ENCODE measurements around the gene LANCL3. TPM values are rescaled to one million over a fixed set of nuclear protein-coding genes. Genes with fewer than 3 reads are reported as not detected.
A peak's percentile ranks its signal among the peaks of the same experiment; 100 is the strongest.

LANCL3 gene
- total RNA-seq, 2 experiments from 2014 or later: 0.02 TPM; not detected in 1

DNA sequence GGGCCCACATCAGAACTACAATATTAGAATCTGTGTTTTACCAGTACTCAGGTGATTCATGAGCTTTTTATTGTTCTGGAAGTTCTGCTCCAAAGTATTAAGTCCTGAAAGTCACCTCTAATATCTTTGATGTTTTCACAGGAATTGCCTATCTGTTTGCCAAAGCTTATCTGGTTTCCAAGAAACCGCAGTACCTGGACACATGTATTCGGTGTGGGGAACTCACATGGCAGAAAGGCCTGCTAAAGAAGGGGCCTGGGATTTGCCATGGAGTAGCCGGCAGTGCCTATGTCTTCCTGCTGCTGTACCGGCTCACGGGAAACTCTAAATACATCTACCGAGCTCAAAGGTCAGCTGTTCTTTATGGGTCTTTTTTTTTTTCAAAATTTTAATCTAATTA is 95.7 kb downstream of the LANCL3 start:
- intact Hi-C loops (cut with micrococcal nuclease): loop anchor here (10.0 kb wide), 1 partner anchor 52 kb away; no protein-coding TSS in a partner anchor
- Mint-ChIP-seq H3K27me3 (ENCODE audit: low read depth) (no peaks in the 10 kb centered on the region), H3K4me3 (no peak overlapping the region), H3K9me3 (no peaks in the 10 kb centered on the region), H3K27ac (no peak overlapping the region), H3K4me1 (ENCODE audit: low read depth) (no peaks in the 10 kb centered on the region), H3K36me3 (ENCODE audit: low read depth) (no peaks in the 10 kb centered on the region)
- CTCF ChIA-PET: no interaction called here
- no peak for DNase-seq

DNA sequence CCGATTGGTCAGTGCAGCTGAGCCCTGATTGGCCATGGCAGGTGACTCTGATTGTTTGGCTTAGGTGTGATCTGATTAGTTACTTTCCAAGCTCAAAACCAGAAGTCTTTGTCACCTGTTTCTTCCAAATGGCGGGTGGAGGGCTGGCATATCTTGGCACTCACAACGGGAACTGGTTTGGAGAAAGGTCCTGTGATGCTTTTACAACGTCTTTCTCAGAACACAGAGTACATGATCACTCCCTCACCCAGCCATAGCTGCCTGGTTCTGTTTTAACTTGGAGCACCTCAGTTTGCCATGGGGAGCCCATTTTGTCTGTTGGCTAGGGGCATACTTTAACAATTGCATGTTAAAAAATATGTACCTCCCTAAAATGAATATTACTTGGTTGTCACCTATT is 101.1 kb downstream of the LANCL3 start:
- Mint-ChIP-seq H3K9me3 (no peaks in the 10 kb centered on the region), H3K27me3 (ENCODE audit: low read depth) (no peaks in the 10 kb centered on the region), H3K4me1 (ENCODE audit: low read depth) (no peaks in the 10 kb centered on the region), H3K27ac (no peak overlapping the region), H3K36me3 (ENCODE audit: low read depth) (no peaks in the 10 kb centered on the region), H3K4me3 (no peak overlapping the region)
- intact Hi-C loops (cut with micrococcal nuclease): no loop called here
- CTCF ChIA-PET: no interaction called here
- no peak for DNase-seq

DNA sequence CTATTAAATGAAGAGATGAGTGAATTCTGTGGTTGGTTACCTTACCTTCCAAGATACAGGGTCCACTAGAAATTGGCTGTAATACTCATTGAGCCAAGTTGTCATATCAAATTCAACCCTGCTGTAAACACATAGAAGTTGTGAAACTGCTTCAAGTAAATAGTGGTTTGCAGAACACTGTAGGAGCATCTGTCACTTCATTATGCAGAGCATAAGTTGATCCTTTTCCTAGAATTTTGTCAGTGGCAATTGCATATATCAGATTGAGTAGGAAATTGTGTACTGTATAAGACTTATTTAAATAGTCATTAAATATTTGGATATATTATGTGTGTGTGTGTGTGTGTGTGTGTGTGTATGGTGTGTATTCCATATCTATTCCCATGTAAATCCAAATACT is 105.3 kb downstream of the LANCL3 start:
- intact Hi-C loops (cut with micrococcal nuclease): no loop called here
- DNase-seq: no peak
- Mint-ChIP-seq H3K27me3 (ENCODE audit: low read depth) (no peaks in the 10 kb centered on the region), H3K27ac (no peak overlapping the region), H3K9me3 (no peaks in the 10 kb centered on the region), H3K4me1 (ENCODE audit: low read depth) (no peaks in the 10 kb centered on the region), H3K4me3 (no peak overlapping the region), H3K36me3 (ENCODE audit: low read depth) (no peaks in the 10 kb centered on the region)
- CTCF ChIA-PET: no interaction called here

DNA sequence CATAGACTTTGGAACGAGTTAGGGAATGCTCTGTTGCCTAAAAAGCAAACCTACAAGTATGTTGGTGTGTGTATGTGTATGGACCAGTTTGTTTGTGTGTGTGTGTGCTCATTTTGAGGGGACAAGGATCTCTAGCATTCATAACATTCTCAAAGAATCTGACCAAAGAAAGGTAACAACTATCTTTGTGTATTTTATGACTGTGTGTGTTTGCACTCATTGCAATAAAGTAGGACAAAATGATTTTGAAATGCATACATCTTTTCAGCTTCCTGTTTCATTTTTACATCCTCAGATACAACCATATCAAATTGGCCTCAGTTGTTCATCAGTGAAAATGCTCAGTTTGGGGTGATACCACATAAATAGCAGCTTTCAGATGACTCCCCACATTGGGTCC is 105.8 kb downstream of the LANCL3 start:
- intact Hi-C loops (cut with micrococcal nuclease): no loop called here
- no peak for DNase-seq
- Mint-ChIP-seq H3K27ac (no peak overlapping the region), H3K27me3 (ENCODE audit: low read depth) (no peaks in the 10 kb centered on the region), H3K4me1 (ENCODE audit: low read depth) (no peaks in the 10 kb centered on the region), H3K36me3 (ENCODE audit: low read depth) (no peaks in the 10 kb centered on the region), H3K9me3 (no peaks in the 10 kb centered on the region), H3K4me3 (no peak overlapping the region)
- CTCF ChIA-PET: no interaction called here

DNA sequence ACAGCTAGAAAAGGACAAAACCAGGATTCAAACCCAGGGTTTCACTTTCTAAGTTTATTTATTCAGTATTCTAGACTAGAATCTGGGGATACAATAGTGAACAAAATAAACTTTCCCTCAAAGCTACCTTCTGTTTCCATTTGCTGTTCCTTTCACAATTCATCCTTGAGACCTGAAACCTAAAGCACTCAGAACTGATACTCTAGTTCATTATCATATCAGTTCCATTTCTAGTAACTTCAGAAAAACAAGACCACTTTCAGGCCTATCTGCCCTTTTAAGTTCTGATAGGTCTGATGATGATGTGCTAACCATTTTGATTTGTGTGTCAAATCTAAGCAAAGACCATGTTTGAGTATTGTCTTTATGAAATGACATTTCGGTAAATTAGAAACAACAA is 106.3 kb downstream of the LANCL3 start:
- no peaks in the 10 kb centered on the region for H3K9me3 Mint-ChIP-seq
- no peak overlapping the region for H3K4me3 Mint-ChIP-seq
- DNase-seq: no peak
- CTCF ChIA-PET: no interaction called here
- H3K36me3 Mint-ChIP-seq (ENCODE audit: low read depth): no peaks in the 10 kb centered on the region
- no peaks in the 10 kb centered on the region for H3K4me1 Mint-ChIP-seq (ENCODE audit: low read depth)
- H3K27me3 Mint-ChIP-seq (ENCODE audit: low read depth): no peaks in the 10 kb centered on the region
- intact Hi-C loops (cut with micrococcal nuclease): no loop called here
- H3K27ac Mint-ChIP-seq: no peak overlapping the region

DNA sequence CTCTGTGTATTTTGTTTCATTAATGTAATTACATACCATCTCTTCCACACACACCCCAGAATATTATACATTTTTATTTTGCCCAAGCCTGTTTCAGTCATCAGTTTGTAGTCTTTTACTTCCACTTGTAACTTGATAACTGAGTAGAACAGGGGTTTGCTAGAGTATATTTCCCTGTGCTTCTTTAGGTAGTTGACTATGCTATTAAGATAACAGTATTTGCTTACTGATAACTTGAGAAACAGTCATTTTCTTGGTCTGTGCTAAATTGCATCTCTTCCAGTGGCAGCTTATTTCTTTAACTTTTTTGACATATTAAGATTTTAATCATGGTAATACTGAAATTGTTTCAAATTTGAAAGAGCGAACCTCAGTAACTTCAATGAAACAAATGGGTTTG is 107.1 kb downstream of the LANCL3 start:
- Mint-ChIP-seq H3K27me3 (ENCODE audit: low read depth) (no peaks in the 10 kb centered on the region), H3K27ac (no peak overlapping the region), H3K4me3 (no peak overlapping the region), H3K9me3 (no peaks in the 10 kb centered on the region), H3K36me3 (ENCODE audit: low read depth) (no peaks in the 10 kb centered on the region), H3K4me1 (ENCODE audit: low read depth) (no peaks in the 10 kb centered on the region)
- intact Hi-C loops (cut with micrococcal nuclease): no loop called here
- no peak for DNase-seq
- CTCF ChIA-PET: no interaction called here

DNA sequence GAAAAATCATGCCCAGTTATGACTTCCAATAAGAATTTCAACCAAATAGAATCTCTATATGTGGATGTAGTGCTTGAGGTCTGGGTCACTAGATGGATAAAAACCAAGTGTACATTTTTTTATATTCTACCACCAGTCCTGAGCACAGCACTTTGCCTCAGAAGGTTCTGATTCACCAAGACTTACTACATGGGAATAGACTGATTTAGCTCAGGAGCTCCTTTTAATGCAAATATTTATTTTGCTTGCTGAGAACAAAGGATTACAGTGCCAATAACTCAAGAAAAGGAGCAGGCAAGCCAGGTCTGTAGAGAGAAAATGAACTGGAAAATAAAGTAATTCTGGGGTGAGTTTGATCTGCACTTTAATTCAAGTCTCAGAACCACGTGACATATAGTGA is 107.8 kb downstream of the LANCL3 start:
- no peak for DNase-seq
- Mint-ChIP-seq H3K36me3 (ENCODE audit: low read depth) (no peaks in the 10 kb centered on the region), H3K27me3 (ENCODE audit: low read depth) (no peaks in the 10 kb centered on the region), H3K4me1 (ENCODE audit: low read depth) (no peaks in the 10 kb centered on the region), H3K27ac (no peak overlapping the region), H3K9me3 (no peaks in the 10 kb centered on the region), H3K4me3 (no peak overlapping the region)
- intact Hi-C loops (cut with micrococcal nuclease): no loop called here
- CTCF ChIA-PET: no interaction called here

DNA sequence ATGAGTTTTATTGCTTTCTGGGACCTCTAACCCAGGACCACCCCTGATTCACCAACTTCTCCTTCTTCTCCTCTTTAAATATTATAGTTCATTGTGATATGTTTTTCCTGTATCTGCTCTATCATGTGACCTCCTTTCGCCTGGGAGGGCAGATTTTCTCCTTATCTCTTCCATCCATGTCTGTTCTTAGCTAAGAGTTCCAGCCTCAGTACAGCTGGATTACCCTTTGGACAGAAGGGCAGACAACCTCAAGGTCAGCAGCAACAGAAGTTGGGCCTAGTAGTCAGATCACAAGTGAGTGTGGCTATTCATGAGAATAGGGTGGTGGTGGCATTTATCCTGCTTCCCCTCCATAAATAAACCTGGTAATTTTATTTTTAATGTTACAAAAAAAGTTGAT is 108.4 kb downstream of the LANCL3 start:
- H3K27me3 Mint-ChIP-seq (ENCODE audit: low read depth): no peaks in the 10 kb centered on the region
- no peaks in the 10 kb centered on the region for H3K9me3 Mint-ChIP-seq
- H3K27ac Mint-ChIP-seq: no peak overlapping the region
- CTCF ChIA-PET: no interaction called here
- H3K4me1 Mint-ChIP-seq (ENCODE audit: low read depth): no peaks in the 10 kb centered on the region
- DNase-seq: no peak
- intact Hi-C loops (cut with micrococcal nuclease): no loop called here
- H3K36me3 Mint-ChIP-seq (ENCODE audit: low read depth): no peaks in the 10 kb centered on the region
- no peak overlapping the region for H3K4me3 Mint-ChIP-seq

DNA sequence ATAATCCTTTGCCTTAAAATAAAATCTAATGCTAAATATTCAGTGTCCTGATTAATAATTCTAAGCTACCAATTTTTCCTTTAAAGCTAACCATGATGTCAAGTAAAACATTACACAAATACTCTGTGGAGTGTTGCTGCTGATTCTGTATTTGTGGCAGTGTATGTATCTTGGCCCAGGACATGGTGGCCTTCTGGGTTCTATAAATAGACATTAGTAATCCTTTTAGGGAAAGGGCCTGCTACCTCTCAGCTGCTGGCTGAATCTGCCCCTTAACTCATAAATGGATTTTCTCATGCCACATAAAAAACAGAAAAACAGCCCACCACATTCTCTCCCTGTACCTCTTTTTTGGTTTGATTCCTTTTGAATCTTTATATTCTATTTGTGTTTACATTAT is 113.0 kb downstream of the LANCL3 start:
- intact Hi-C loops (cut with micrococcal nuclease): no loop called here
- no peak overlapping the region for H3K4me3 Mint-ChIP-seq
- no peaks in the 10 kb centered on the region for H3K36me3 Mint-ChIP-seq (ENCODE audit: low read depth)
- CTCF ChIA-PET: no interaction called here
- no peaks in the 10 kb centered on the region for H3K4me1 Mint-ChIP-seq (ENCODE audit: low read depth)
- no peak overlapping the region for H3K27ac Mint-ChIP-seq
- H3K9me3 Mint-ChIP-seq: no peaks in the 10 kb centered on the region
- H3K27me3 Mint-ChIP-seq (ENCODE audit: low read depth): no peaks in the 10 kb centered on the region
- DNase-seq: no peak

DNA sequence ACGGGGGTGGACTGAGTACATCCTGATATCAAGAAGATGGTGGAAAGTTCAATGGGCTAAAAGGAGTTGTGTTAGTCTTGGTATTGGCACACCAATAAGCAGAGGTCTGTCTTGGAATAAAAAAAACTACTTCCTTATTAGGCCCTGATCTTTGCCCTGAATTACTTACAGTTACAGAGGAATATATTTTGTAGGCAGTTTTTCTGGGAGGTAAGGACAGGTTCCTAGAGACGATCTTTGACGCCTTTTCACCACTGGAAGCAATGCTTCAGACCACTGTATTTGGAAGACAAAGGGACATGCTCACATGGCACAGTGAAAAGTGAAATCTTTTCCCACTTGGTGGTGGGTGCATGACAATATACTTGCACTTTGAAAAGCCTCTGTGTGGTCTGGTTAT is 113.5 kb downstream of the LANCL3 start:
- H3K27me3 Mint-ChIP-seq (ENCODE audit: low read depth): no peaks in the 10 kb centered on the region
- H3K27ac Mint-ChIP-seq: no peak overlapping the region
- no peak overlapping the region for H3K4me3 Mint-ChIP-seq
- H3K9me3 Mint-ChIP-seq: no peaks in the 10 kb centered on the region
- intact Hi-C loops (cut with micrococcal nuclease): no loop called here
- no peak for DNase-seq
- no peaks in the 10 kb centered on the region for H3K36me3 Mint-ChIP-seq (ENCODE audit: low read depth)
- H3K4me1 Mint-ChIP-seq (ENCODE audit: low read depth): no peaks in the 10 kb centered on the region
- CTCF ChIA-PET: no interaction called here

DNA sequence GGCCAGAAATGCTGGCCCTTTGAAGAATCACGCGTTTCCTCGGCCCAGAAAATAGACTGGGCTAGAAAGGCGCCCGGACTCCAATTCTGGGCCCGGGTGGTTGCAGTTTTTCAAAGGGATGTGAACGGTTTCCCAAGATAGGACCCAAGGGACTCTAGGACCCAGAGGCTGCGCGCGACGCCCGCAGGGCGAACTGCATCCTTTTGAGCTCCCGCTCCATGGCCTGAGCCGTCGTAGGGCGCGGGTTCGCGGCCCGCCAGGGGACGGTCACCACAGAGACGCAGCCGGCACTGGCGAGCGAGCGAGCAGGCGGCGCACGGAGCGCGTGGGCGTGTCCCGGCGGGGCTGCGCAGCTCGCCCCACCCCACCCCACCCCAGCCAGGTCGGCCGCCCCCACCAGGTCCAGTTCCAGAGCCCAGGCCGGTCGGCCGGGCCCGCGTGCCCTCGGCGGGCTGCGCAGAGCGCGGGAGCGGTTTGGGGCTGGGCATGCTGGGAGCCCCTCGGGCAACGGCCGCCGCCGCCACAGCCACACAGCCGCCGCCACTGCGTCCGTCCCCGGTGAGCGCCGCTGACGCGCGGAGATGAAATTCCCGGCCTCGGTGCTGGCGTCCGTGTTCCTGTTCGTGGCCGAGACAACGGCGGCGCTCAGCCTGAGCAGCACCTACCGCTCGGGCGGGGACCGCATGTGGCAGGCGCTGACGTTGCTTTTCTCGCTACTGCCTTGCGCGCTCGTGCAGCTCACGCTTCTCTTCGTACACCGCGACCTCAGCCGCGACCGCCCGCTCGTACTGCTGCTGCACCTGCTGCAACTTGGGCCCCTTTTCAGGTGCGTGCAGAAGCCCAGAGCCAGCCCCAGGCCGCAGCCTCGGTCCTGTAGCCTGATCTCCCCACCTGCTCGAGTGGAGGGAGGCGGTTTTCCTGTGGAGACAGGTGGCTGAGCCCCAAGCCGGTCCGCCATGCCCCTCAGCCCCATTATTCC is 114.2 kb downstream of the LANCL3 start, which contains the start of gene XK:
XK (plus strand) TSS at position 411 of the 979 bp plus-strand sequence; CDS start at position 582, 171 bp downstream.
- no peak within 1 kb of the TSS for H3K27ac Mint-ChIP-seq
- intact Hi-C loops (cut with micrococcal nuclease): no loop called here
- CTCF ChIA-PET: no interaction called here

DNA sequence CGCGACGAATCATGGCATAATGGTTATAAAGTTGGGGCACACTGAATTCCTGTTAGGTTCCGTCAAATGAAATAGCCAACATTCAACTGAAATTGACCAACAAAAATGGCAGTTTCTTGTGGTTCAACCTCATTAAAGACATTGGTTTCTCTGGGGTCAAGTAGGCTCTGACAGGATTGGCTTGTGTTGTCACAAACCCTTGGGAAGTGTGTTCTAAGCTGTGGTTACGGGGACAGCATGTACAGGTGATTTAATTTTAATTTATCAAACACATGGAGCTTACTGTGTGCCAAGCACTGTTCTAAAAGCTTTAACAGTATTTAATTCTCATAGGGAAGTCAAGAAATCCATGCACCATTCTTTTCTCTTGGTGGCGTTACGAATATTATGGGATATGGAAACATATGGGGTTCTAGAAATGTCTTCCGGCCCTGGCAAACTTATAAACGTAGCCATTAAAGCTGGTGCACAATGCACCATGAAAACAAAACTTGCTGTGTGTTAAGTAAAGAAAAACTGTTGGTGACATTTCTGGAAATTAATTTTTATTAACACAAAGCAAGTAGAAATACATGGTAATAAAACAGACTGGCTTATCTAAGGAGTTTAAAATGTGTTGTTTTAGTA is 115.0 kb downstream of the LANCL3 start:
- Mint-ChIP-seq H3K27me3 (ENCODE audit: low read depth) (no peaks in the 10 kb centered on the region), H3K9me3 (no peaks in the 10 kb centered on the region), H3K4me3 (peak overlapping the region; percentile 57), H3K36me3 (ENCODE audit: low read depth) (no peaks in the 10 kb centered on the region), H3K4me1 (ENCODE audit: low read depth) (no peaks in the 10 kb centered on the region), H3K27ac (no peak overlapping the region)
- intact Hi-C loops (cut with micrococcal nuclease): no loop called here
- DNase-seq: no peak
- CTCF ChIA-PET: no interaction called here

More for the DNA sequence above, 114.2 kb downstream of the LANCL3 start, which contains the start of gene XK:
- peak within 1 kb of the TSS; percentile 57 for H3K4me3 Mint-ChIP-seq
- DNase-seq: peak; percentile 58
- no peaks in the 10 kb centered on the region for H3K4me1 Mint-ChIP-seq (ENCODE audit: low read depth)
- no peaks in the 10 kb centered on the region for H3K9me3 Mint-ChIP-seq
- H3K27me3 Mint-ChIP-seq (ENCODE audit: low read depth): no peaks in the 10 kb centered on the region
- H3K36me3 Mint-ChIP-seq (ENCODE audit: low read depth): no peaks in the 10 kb centered on the region

DNA sequence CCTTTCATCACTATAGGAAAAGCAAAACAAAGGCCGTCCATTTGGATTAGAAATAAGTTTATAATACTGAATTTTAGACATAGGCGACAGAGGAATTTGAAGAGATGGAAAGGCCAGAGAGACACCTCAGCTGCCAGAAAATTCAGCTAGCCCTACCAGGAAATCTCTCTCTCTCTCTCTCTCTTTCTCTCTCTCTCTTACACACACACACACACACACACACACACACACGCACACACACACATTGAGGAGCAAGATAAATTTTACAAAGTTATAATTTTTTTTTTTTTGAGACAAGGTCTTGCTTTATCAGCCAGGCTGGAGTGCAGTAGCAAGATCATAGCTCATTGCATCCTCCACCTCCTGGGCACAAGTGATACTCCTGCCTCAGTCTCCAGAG is 115.5 kb downstream of the LANCL3 start:
- intact Hi-C loops (cut with micrococcal nuclease): no loop called here
- no peaks in the 10 kb centered on the region for H3K4me1 Mint-ChIP-seq (ENCODE audit: low read depth)
- CTCF ChIA-PET: no interaction called here

More for the DNA sequence above, 115.5 kb downstream of the LANCL3 start:
- H3K4me3 Mint-ChIP-seq: no peak overlapping the region
- H3K27ac Mint-ChIP-seq: no peak overlapping the region
- H3K27me3 Mint-ChIP-seq (ENCODE audit: low read depth): no peaks in the 10 kb centered on the region
- DNase-seq: no peak
- H3K9me3 Mint-ChIP-seq: no peaks in the 10 kb centered on the region
- H3K36me3 Mint-ChIP-seq (ENCODE audit: low read depth): no peaks in the 10 kb centered on the region

All from activated naive CD4-positive, alpha-beta T cell treated with anti-CD3 and anti-CD28 coated beads for 36 hours (primary cell).